GM21528 (cell line): ENCODE data around the gene GABBR1.

Experiments used
- ATAC-seq: cut with Tn5 transposase; IDR thresholded peaks from one replicate; pipeline ENCODE4 v1.9.1; 2021; ENCODE audit warnings: mild to moderate bottlenecking, moderate library complexity; ENCODE audit not compliant: unreplicated experiment, low FRiP score

Gene GABBR1

DNA sequence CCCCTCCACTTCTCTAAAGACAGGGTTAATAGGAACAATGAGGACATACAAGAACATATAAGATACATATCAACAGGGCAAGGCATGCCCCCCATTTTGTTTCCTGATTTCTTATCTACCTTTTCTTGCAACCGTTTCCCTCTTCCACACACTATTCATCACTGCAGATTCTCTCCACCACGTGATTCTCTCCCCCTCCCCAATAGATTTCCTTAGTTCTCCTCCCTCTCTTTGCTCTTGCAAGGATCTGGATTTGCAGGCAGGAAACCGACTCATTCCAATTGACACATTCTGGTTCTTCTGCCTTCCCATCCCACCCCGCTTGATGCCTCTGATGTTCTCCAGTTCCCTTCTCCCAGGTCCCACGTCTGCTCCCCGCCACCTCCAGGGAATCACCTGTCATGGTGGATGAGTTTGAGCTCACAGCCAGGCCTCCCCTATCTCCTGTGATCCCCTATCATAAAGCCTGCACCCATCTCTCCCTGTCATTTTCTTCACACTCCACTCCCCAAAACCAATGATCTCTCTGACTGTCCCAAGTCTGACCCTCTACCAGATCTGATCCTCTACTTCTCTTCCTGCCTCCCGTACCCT is 7.5 kb downstream of the GABBR1 start:
- no peak for ATAC-seq

DNA sequence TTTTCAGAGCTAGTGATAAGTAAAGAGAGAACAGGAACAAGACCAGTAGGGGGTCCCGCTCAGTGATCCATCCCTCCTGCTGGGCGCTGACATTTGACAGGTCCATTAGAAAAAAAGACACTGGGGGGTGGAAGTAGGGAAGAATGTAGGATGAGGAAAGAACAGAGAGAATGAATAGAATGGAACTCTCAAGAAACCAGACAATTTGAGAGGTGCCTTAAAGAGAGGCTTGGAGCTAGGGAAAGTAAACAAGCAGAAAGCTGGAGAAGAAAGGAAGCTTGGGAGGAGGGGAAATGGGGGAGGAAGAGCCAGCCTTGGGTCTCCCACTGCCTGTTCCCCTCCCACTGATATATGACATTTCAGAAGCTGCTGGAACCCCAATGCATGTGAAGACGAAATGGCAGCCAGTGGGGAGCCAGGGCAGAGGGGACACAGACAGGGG is 8.4 kb downstream of the GABBR1 start:
- no peak for ATAC-seq

DNA sequence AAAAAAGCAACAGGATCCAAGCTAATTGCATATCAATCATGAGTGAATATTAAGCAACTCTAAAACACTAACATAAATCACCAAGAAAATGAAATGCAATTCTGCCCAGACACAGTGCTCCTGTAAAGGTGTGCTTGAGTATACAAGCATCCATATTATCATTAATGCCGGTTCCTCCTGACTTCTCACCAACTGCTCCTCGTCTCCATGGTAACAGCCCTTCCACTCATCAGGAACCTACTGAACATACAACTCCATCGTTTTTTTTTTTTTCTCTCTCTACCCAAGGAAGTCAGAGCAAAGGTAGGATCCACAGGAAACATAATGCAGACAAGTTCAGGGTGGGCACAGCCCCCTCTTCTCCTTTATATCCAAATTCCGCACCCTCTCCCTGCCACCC is 12.4 kb downstream of the GABBR1 start:
- no peak for ATAC-seq

DNA sequence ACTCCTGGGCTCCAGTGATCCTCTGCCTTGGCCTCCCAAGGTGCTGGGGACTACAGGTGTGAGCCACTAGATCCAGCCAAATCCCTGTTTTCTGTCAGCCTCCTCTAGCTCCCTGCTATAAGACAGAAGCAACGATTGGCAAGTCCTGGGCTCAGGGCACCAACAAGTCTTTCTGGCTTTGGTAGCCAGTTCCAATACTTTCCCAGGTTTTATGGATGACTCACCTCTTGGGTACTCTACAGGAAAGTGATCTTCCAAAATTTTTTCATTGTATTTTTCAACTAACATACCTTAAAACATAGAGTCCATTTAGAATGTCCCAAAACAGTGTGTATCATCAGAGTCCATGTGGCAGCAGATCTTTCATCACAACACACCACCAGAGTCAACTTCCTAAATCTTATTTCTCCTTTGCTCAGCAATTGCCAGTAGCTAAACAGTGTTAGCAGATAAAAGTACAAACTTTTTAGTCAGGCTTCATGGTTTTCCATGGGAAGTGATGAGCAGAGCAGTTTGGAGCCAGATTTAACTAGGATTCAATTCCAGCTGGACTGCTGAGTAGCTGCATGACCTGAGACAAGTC is 13.3 kb downstream of the GABBR1 start:
- ATAC-seq, result no peak

DNA sequence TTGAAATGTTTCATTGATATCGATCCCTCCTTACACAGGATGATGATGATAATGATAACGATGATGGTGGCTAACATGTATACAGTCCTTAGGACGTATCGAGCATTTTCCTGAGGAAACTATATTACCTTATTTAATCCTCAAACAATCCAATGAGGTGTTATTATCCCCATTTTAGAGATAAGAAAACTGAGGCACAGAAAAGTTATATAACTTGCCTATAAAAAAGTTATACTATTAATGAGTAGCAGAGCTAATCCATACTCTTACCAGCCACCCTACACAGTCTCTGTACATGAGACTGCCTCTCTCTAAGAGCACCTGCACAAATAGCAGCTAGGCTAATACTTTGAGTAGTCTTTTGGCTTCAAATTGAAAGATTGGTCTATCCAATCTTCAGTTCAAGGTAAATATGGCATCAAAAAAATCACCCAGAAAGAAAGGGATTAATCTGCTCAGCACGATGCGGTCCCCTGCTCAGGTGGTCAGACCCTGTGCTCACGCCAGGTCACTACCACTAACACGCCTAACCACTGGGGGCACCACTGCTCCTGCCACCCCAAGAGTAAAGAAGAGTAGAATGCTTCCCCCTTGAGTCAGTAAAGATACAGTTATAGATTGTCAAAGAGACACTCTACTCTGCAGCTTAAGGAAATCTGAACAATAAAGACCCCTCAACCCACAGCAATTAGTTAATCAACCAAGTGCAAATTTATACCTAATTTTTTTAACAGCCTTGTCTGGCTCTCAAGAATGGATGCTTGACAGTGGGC is 15.0 kb downstream of the GABBR1 start:
- no peak for ATAC-seq

DNA sequence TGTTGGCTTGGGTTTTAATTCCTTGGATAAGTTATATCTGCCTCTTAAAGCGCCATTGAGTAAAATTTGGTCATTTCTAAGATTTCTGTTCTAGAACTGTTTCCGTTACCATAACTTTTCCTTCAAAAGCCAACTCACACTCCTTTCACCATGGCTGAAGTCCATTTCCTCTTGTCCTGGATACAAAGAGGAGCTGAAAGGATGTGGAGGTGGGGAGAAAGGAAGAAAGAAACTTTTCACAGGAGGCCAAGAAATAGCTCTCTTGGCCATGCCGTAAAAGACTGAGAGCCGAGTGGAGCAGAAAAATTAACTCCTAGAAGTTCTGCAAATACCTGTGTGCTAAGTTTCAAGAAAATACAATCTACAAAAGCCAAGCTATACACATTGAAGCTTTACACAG is 21.6 kb downstream of the GABBR1 start:
- no peak for ATAC-seq

DNA sequence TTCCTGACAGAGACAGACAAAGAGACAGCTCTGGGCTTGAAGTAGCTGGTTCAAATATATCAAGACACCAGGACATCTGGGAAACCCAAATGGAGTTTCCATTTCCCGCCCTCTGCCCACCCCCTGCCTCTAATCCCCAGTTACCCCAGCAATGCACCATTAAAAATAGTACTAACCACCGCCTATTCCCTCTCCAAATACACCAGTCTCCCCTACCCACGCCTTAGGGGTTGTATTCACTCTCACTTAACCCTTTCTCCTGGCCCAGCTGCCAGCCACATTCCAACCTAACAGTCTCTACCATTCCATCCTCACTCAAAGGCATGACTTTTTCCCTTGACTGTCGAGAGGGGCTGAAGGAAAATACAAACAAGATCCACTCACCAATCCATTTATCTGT is 22.4 kb downstream of the GABBR1 start:
- no peak for ATAC-seq

DNA sequence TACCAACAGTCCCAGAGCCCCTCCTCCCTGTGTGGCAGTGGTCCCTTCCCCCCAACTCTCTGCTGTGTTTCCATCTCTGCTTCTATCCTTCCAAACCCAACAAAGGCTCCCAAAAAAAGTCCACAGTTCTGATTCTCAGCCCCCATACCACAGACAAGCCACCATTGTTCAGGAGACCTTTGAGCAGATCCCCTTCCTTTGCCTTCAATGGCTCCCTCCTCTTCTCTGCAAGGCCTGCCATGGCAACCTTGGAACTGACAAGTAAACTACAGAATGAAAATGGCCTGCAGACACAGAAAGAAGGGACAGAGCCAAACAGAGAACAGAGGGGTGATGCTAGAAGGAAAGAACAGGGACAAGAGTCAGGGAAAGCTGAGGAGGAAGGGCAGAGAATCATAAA is 24.9 kb downstream of the GABBR1 start:
- ATAC-seq, result no peak

DNA sequence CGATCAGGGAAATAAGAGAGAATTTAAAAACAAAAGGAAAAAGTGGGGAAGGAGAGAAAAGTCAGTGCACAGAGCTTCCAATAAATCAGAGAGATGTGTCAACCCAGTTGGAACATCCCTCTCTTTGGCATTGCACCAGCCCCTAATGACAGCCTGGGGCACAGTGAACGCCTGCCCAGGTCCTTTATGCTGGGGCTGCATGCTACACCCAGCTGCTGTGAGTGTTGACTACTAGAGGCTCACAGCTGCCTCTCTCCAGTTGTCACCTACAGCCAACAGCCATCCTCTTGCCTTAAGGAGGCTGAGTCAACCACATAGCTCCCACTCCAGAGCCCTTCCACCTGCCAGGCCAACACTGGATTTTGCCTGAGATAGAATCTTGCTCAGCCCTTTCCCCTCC is 29.1 kb downstream of the GABBR1 start:
- no peak for ATAC-seq

DNA sequence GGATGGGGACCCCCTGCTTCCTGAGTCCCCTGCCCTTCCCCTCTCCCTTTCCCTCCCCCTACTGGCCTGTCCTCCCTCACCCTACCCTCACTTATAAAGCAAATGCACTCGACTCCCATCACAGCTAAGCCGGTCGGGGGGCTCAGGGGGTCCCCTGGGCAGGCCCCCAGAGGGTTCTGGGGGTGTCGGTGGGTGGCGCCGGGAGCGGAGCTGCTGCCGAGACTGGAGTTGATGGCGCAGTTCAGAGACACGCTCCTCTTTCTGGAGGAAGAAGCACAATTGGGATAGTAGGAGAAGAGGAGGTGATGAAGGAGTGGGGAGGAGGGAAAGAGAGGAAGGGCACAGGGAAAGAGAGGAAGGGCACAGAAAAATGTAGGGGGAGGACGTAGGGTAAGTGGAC is 29.5 kb downstream of the GABBR1 start:
- no peak for ATAC-seq

DNA sequence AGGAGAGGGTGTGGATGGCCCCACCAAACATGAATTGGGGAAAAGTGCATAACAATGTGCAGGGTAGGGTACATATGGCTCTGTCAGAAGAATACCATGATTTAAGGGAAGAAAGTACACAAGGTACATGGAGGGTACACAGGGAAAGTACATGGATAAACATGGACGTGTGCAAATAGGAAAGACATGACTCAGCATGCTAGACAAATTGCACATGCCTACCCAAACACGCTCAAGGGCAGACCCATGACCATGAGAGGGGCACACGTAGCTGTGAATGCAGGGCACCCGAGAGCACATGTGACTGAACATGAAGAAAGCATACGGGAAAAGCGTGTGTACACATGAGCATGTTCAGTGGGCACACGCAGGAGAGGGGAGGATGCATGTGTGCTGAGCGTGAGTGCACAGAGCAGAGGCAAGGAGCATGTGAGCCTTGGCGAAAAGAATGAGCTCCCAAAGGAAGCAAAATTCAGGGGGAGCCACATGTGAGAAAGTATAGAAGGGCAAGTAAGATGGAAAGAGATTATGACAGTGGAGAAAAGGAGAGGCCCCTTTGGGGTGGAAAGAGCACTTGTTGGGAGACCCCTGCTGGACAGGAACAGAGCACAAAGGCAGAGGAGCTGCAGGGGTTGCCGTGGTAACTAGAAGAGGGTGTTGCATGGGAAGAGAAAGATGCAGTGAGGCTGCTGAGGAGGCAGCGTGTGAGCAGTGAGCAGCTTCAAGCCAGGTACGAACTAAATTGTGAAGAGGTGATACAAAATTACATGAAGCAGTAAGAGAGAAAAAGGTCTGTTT is 30.2 kb downstream of the GABBR1 start:
- ATAC-seq, result no peak

DNA sequence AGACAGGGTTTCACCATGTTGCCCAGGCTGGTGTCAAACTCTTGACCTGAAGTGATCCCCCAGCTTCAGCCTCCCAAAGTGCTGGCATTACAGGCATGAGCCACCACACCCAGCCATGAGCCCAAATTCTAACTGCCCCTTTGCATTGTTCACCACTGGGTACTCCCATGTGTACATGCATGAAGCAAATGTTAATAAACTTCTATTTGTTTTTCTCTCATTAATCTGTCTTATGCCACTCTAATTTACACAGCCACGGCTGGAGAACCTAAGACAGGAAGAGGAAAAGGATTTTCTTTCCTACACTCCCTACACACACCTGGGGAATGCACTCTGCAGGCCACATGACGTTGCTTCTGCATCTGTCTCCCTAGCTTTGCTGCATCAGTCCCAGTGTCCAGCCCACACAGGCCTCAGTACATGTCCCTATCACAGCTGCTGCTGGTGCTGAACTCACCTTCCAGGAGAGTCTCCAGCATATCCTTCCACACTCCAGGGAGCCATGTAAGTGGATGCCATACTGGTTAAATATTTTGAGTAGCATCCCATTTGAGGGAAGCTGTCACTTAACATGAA is 34.7 kb downstream of the GABBR1 start:
- no peak for ATAC-seq

DNA sequence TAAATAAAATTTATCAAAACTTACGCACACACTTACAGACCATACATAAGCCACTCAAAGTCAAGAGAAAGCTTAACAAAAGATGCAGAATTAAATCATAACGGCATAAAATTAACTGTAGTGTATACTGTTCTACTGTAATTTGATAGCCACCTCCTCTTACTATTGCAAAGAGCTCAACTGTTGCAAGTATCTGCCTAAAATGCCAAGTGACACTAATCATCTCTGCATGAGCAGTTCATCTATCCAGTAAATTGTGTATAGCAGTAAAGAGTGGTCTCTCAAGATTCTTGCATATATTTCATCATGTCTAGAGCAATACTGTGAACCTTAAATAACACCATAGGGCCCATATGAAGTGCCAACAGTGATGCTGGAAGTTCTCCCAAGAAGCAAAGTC is 35.8 kb downstream of the GABBR1 start:
- ATAC-seq, result no peak

DNA sequence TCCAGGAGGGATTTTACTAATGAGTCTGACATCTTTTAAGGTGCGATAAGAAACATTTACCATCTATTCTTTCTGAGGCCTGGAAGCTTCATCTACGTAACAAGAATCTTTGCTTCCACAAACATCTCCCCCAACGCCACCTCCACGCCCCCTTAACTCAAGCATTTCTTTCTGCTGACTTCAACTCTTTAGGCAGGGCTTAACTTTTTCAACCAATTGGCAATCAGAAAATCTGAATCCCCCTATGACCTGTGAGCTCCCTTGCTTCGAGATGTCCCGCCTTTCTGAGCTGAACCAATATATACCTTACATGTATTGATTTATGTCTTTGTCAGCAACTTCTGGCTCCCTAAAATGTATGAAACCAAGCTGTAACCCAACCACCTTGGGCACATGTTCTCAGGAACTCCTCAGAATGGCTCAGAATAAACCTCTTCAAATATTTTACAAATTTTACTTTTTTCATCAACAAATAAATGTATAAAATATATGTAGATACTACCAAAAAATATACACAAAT is 36.5 kb downstream of the GABBR1 start:
- ATAC-seq, result no peak

DNA sequence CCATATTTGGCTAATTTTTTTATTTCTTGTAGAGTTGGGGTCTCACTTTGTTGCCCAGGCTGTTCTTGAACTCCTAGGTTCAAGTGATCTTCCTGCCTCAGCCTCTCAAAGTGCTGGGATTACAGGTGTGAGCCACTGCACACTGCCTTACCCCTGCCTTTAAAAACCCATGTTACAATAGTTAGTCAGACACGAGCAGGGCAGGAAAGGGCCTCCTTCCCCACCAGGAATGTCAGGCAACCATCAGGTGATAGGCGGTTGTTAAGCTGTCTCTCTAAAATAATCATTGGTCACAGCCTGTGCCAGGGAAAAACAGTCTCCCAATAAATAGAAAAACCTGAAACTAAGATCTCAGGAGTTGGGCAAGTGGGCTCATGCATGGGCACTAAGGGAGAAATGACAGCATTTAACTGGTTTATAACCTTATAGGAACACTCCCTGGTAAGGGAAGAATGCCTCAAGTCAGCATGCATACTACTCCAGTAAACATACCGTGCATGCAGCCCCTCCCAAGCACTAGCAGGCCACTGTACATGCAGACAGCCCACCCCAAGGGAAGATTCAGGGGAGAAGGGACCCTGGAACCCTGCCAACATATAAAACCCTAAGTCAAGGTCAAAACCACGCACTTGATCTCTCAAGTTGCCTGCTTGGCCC is 39.7 kb downstream of the GABBR1 start:
- ATAC-seq, result no peak

DNA sequence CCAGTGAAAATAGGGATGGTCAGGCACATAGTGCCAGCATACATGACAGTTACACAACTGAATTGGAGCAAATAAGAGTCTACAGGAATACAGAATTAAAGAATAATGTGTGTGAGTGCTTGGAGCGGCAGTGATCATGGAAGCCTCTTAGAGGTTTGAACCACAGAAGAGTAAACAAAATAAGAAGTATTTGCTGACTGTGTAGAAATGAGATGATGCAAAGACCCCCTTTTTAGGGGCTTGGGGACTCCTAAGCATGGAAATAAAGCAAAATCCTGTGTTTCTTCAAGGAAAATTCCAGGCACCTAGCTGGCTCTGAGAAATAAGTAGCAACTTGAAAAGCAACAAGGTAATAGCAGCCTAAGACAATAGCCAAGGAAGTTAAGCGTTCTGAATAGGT is 41.3 kb downstream of the GABBR1 start:
- no peak for ATAC-seq

DNA sequence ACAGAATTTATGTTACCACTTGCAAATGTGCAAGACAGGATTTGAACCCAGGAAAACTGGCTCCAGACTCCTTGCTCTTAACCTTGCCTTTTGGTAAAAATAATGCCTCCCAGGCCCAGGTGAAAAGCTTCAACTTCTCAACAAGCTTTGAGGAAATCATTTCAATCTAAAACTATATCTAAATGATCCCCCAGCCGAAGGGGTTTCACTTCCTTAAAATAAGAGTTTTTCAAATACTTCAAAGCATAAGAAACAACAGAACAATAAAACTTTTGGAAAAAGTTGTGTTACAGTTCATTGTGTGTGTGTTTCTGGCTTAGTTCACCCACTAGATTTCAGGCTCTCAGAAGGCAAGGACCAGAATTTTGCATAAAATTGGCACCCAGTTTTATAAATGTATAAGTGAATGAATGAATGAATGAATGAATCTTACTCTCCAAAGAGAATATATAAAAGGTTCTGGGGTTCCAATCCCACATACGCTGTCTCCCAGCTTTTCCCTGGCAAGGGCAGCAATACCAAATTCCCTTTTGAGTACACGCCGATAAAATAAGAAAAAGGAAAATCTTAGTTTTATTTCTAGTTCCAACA is 42.7 kb downstream of the GABBR1 start:
- ATAC-seq, result no peak

DNA sequence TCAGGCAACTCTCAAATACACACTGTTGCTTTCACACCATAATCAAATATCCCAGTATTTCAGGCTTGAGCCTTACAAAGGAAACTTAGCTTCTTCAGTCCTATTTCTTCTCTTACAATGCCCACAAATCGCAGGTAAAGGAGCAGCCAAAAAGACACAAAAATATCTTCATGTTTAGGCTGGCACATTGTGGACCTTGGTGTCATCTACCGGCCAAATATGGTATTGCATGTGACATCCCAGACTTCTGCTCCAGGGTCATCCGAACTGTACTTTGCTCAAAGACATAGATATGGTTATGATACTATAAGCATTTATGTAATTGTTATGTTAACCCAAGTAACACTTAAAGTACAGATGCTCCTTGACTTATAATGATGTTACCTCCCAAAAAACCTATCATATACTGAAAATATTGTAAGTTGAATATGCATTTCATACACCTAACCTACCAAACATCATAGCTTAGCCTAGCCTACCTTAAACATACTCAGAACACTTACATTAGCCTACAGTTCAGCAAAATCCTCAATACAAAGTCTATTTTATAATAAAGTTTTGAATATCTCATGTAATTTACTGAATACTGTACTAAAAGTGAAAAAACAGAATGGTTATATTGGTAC is 43.4 kb downstream of the GABBR1 start:
- ATAC-seq, result no peak

DNA sequence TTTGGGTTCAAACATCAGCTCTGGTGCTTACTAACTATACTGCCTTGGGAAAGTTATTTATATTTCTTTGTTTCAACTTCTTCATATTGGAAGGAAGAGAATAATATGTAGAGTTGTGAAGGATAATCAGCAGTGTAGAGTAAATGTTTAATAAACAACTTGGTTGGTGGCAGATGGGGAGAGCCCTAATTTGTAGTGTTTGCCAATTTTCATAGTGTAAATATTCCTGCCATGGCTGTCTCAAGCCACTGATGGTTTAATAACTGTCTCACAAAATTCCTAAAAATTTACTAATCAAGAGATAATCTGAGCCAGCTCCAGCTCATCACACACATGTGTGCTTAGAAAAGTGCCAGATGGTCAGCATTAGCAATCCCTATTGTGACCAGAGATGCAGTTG is 48.2 kb downstream of the GABBR1 start, which contains the start of gene OR2H2:
OR2H2 (plus strand) TSS at position 301 of the 400 bp plus-strand sequence. CDS start 2,824 bp downstream, outside the sequence.
- ATAC-seq, result no peak
